Testis (tissue), 3 donors: ENCODE data around the gene CD74. TPM values are rescaled to one million over a fixed set of nuclear protein-coding genes. Genes with fewer than 3 reads are reported as not detected.
"Not testable (repeated sequence)": the region's sequence is repeated elsewhere in the genome, so short reads cannot be mapped to it uniquely, and the experiment has no call there.

Source experiments
- DNase-seq: peaks from one replicate; pipeline ENCODE4 v3.0.0-alpha.2; 2019
- H3K27ac ChIP-seq, 2 donors: fragments of 200-600 bp; sonication (generic); one replicate each; pipeline ENCODE4 v1.5.1; 2019
- H3K27me3 ChIP-seq: fragments of 200-600 bp; sonication (generic); one replicate; pipeline ENCODE4 v1.5.1; 2019
- H3K36me3 ChIP-seq: fragments of 200-600 bp; sonication (generic); one replicate; pipeline ENCODE4 v1.5.1; 2017; ENCODE audit warnings: low read depth; ENCODE audit errors: missing control alignments
- H3K4me1 ChIP-seq: fragments of 200-600 bp; sonication (generic); one replicate; pipeline ENCODE4 v1.5.1; 2019
- H3K4me3 ChIP-seq, 2 donors: fragments of 200-600 bp; sonication (generic); one replicate each; pipeline ENCODE4 v1.5.1; 2017 to 2019
- H3K9me3 ChIP-seq: fragments of 200-600 bp; sonication (generic); one replicate; pipeline ENCODE4 v1.5.1; 2017
- CTCF ChIP-seq, 3 experiments: fragments of 450-650 bp in 2 of 3; fragments of 200-600 bp in 1 of 3; sonication (generic) in 1 of 3; IDR thresholded peaks; one replicate each; pipeline ENCODE4 v1.5.1; 2016 to 2019; ENCODE audit warnings: antibody characterized with exemption in 3 of 3, mild to moderate bottlenecking in 2 of 3, moderate library complexity in 1 of 3
- POLR2A ChIP-seq: fragments of 450-650 bp; IDR thresholded peaks from one replicate; pipeline ENCODE4 v1.6.1; 2017; ENCODE audit warnings: antibody characterized with exemption, mild to moderate bottlenecking, moderate library complexity
- WGBS, 2 donors: methylation state at CpG; one replicate each; pipeline ENCODE4 v1.1.5; 2018; 5-methylcytosine and 5-hydroxymethylcytosine counted together
- intact Hi-C: fragments of 100-400 bp; cut with DNase I; formaldehyde crosslinking; loops from one replicate; pipeline ENCODE4 v1.15.1; 2023; ENCODE audit warnings: low total_unique reads
- polyA plus RNA-seq: library from polyadenylated mRNA; stranded (reverse); fragments of 350-450 nt; fragmentation: Illumina TruSeq; extraction: RNeasy Lipid Tissue Mini Kit (QIAGEN cat#74804); gene quantifications from one replicate; pipeline ENCODE4 v1.2.3, GENCODE V29; 2014; ENCODE audit warnings: low read depth, low replicate concordance; ENCODE audit not compliant: insufficient read depth
- total RNA-seq, 2 donors: library from RNA; depleted of rRNA; stranded (reverse); fragments of >200 nt; gene quantifications; one replicate each; pipeline ENCODE4 v1.2.3, GENCODE V29; 2016

The CD74 gene
- total and polyA plus RNA-seq, 3 donors from 2014 or later = 137 to 1,318 (median 223) TPM

GRCh38 chr5:150457562-150458240 lies 45.0 kb upstream of the CD74 start:
- H3K27ac ChIP-seq = no peak overlapping the region
- H3K4me3 ChIP-seq = no peak overlapping the region
- no peaks in the 10 kb centered on the region for H3K9me3 ChIP-seq
- no peaks in the 10 kb centered on the region for H3K27me3 ChIP-seq
- H3K4me1 ChIP-seq = peaks cover 17% of the 10 kb centered on the region
- DNase-seq = no peak
- no peak for TF ChIP-seq CTCF (IDR thresholded peaks at IDR 0.05)
- no peak for TF ChIP-seq POLR2A
- WGBS, 2 donors = 85 to 91% methylated on average over 10 to 16 of the region's 16 CpGs
- intact Hi-C loops = no loop called here
- no peaks in the 10 kb centered on the region for H3K36me3 ChIP-seq

- no peak overlapping the region for H3K27ac ChIP-seq
These were observed 44.4 kb upstream of the CD74 start for GRCh38 chr5:150457121-150457520.

GRCh38 chr5:150454492-150455229 lies 42.0 kb upstream of the CD74 start:
- H3K4me3 ChIP-seq = no peak overlapping the region
- no peaks in the 10 kb centered on the region for H3K9me3 ChIP-seq
- no peaks in the 10 kb centered on the region for H3K36me3 ChIP-seq
- intact Hi-C loops = no loop called here
- no peaks in the 10 kb centered on the region for H3K27me3 ChIP-seq
- no peak overlapping the region for H3K27ac ChIP-seq
- TF ChIP-seq POLR2A = no peak
- TF ChIP-seq CTCF (IDR thresholded peaks at IDR 0.05) = no peak
- no peak for DNase-seq
- WGBS, 2 donors = 73 to 80% methylated on average over 9 of the region's 9 CpGs
- peaks cover 7% of the 10 kb centered on the region for H3K4me1 ChIP-seq

More at GRCh38 chr5:150457121-150457520, 44.4 kb upstream of the CD74 start:
- peaks cover 17% of the 10 kb centered on the region for H3K4me1 ChIP-seq
- TF ChIP-seq POLR2A = no peak
- TF ChIP-seq CTCF (IDR thresholded peaks at IDR 0.05) = no peak
- intact Hi-C loops = no loop called here
- no peaks in the 10 kb centered on the region for H3K27me3 ChIP-seq
- no peak overlapping the region for H3K4me3 ChIP-seq
- WGBS, 2 donors = 74 to 83% methylated on average over 6 of the region's 6 CpGs
- H3K9me3 ChIP-seq = no peaks in the 10 kb centered on the region
- no peak for DNase-seq
- no peaks in the 10 kb centered on the region for H3K36me3 ChIP-seq

GRCh38 chr5:150454027-150454426 lies 41.3 kb upstream of the CD74 start:
- intact Hi-C loops, H3K4me1 ChIP-seq, H3K4me3 ChIP-seq, H3K9me3 ChIP-seq, H3K27ac ChIP-seq, H3K27me3 ChIP-seq, H3K36me3 ChIP-seq, DNase-seq: not testable (repeated sequence)
- 51 to 69% methylated on average over 6 to 8 of the region's 8 CpGs for WGBS, 2 donors

- DNase-seq = no peak
- Histone ChIP-seq H3K27me3 (no peaks in the 10 kb centered on the region), H3K4me1 (peaks cover 7% of the 10 kb centered on the region), H3K36me3 (no peaks in the 10 kb centered on the region), H3K27ac (no peak overlapping the region), H3K4me3 (no peak overlapping the region), H3K9me3 (no peaks in the 10 kb centered on the region)
- WGBS, 2 donors = 89 to 95% methylated on average over 4 of the region's 4 CpGs
- intact Hi-C loops = no loop called here
- TF ChIP-seq POLR2A (no peak), CTCF (IDR thresholded peaks at IDR 0.05) (no peak)
These were observed 40.2 kb upstream of the CD74 start for GRCh38 chr5:150452914-150453313.
